K562 (cell line): ENCODE results near the gene IZUMO4. TPM values are rescaled to one million over a fixed set of nuclear protein-coding genes. Genes with fewer than 3 reads are reported as not detected.
A peak's percentile ranks its signal among the peaks of the same experiment; 100 is the strongest.

Experiments used
- ATAC-seq: fragments of 200-7000 bp; cut with Tn5 transposase; 3 replicates; pipeline ENCODE4 v1.9.1; 2020; ENCODE audit warnings: moderate library complexity
- BruUV-seq: library from RNA; stranded (reverse); fragments of 400-500 nt; replicated peaks from 2 replicates; lab custom pipeline; 2021; lab: Mats Ljungman, UMichigan
- CTCF ChIA-PET: fragments of 300-600 bp; formaldehyde crosslinking; extraction: SDS; loops from one replicate; lab custom pipeline; 2021; ENCODE audit warnings: low intra/inter-chr PET ratio; lab: Yijun Ruan, JAX
- POLR2A ChIA-PET: fragments of 300-600, 350-650 bp; sonication (Branson Sonifier 250); formaldehyde crosslinking; extraction: SDS; loops from one replicate; lab custom pipeline; 2021; ENCODE audit warnings: antibody characterized with exemption, inconsistent platforms; lab: Yijun Ruan, JAX
- DNase-seq, 4 experiments: peaks; one replicate each; pipeline versions ENCODE4 v3.0.0 to v3.0.0-alpha.2; 2011 to 2018; ENCODE audit warnings: low spot score in 3 of 4, mixed read lengths in 3 of 4; ENCODE audit errors: extremely low read depth in 1 of 4
- FAIRE-seq: peaks from 2 replicates; lab custom pipeline; 2011; peaks lifted over from hg19 to GRCh38; lab: Jason Lieb, UNC
- H2AFZ ChIP-seq: 2 replicates; pipeline ENCODE4 v1.6.0; 2011; ENCODE audit warnings: low read depth, low read length, control low read depth, inconsistent platforms
- H3K27ac ChIP-seq: fragments of 200-600 bp; 3 replicates; pipeline ENCODE4 v1.8.0; 2011; ENCODE audit warnings: low read depth, mild to moderate bottlenecking, control low read depth, inconsistent platforms, low read length, moderate library complexity, mixed read lengths; ENCODE audit errors: extremely low read depth
- H3K27me3 ChIP-seq, 2 experiments: fragments of 300-600 bp in 1 of 2; 2 replicates in 1 of 2; 3 replicates in 1 of 2; pipeline versions ENCODE4 v1.6.0 to v1.8.0; 2011; ENCODE audit warnings: inconsistent platforms in 2 of 2, low read length in 2 of 2, mild to moderate bottlenecking in 1 of 2, mixed read lengths in 1 of 2, moderate library complexity in 1 of 2; ENCODE audit not compliant: control insufficient read depth in 2 of 2, insufficient read depth in 2 of 2
- H3K36me3 ChIP-seq: fragments of 300-600 bp; 3 replicates; pipeline ENCODE4 v1.8.0; 2011; ENCODE audit warnings: mild to moderate bottlenecking, low read length, inconsistent platforms; ENCODE audit not compliant: control insufficient read depth, insufficient read depth
- H3K4me1 ChIP-seq, 2 experiments: fragments of 200-600 bp in 1 of 2; replicated peaks in 1 of 2; 2 replicates in 1 of 2; 3 replicates in 1 of 2; pipeline versions ENCODE4 v1.5.1 to v1.8.0; 2011; ENCODE audit warnings: inconsistent platforms in 2 of 2, low read length in 2 of 2, mild to moderate bottlenecking in 1 of 2, mixed read lengths in 1 of 2, moderate library complexity in 1 of 2; ENCODE audit not compliant: control insufficient read depth in 2 of 2, insufficient read depth in 2 of 2
- H3K4me2 ChIP-seq: 2 replicates; pipeline ENCODE4 v1.6.1; 2011; ENCODE audit warnings: low read length, control low read depth, inconsistent platforms, mixed read lengths; ENCODE audit not compliant: insufficient read depth
- H3K4me3 ChIP-seq: fragments of 200-600 bp; sonication (generic), shearing (Covaris generic); 2 replicates; pipeline ENCODE4 v1.5.1; 2016; ENCODE audit warnings: control low read depth, inconsistent platforms
- H3K79me2 ChIP-seq: fragments of 200-600 bp; 3 replicates; pipeline ENCODE4 v1.8.0; 2011; ENCODE audit warnings: low read length, inconsistent platforms; ENCODE audit not compliant: control insufficient read depth, insufficient read depth
- H3K9ac ChIP-seq, 2 experiments: 2 replicates each; pipeline versions ENCODE4 v1.6.0 to v1.6.1; 2011; ENCODE audit warnings: low read depth in 2 of 2, low read length in 2 of 2, control low read depth in 1 of 2, inconsistent platforms in 1 of 2, mild to moderate bottlenecking in 1 of 2, mixed read lengths in 1 of 2; ENCODE audit not compliant: insufficient read depth in 1 of 2
- H3K9me1 ChIP-seq: one replicate; pipeline ENCODE4 v1.6.0; 2011; ENCODE audit warnings: inconsistent platforms, mild to moderate bottlenecking, low read length, moderate library complexity; ENCODE audit not compliant: control insufficient read depth, insufficient read depth
- H3K9me3 ChIP-seq: replicated peaks from 2 replicates; pipeline ENCODE4 v1.5.1; 2011; ENCODE audit warnings: low read depth, low read length, inconsistent platforms; ENCODE audit not compliant: control insufficient read depth, insufficient read depth
- H4K20me1 ChIP-seq: replicated peaks from 2 replicates; pipeline ENCODE4 v1.6.1; 2011; ENCODE audit warnings: low read length, inconsistent platforms, mixed read lengths; ENCODE audit not compliant: control insufficient read depth, insufficient read depth
- ETV6 ChIP-seq, 3 experiments: fragments of 150-350 bp in 1 of 3; sonication (generic) in 1 of 3; formaldehyde crosslinking in 1 of 3; IDR thresholded peaks; 2 replicates each; pipeline versions ENCODE4 v1.6.1 to v1.8.0; 2014 to 2022; ENCODE audit warnings: borderline replicate concordance in 2 of 3, low read depth in 2 of 3, antibody characterized with exemption in 1 of 3, low read length in 1 of 3, mild to moderate bottlenecking in 1 of 3, missing genetic modification reagents in 1 of 3
- HDAC1 ChIP-seq, 2 experiments: fragments of 450-650 bp; IDR thresholded peaks; 2 replicates each; pipeline ENCODE4 v1.6.1; 2016 to 2017; ENCODE audit warnings: inconsistent platforms in 1 of 2, mild to moderate bottlenecking in 1 of 2, moderate library complexity in 1 of 2
- LEF1 ChIP-seq: fragments of 450-650 bp; IDR thresholded peaks from 2 replicates; pipeline ENCODE4 v1.6.1; 2016; ENCODE audit warnings: mild to moderate bottlenecking
- NBN ChIP-seq: fragments of 450-650 bp; IDR thresholded peaks from 2 replicates; pipeline ENCODE4 v1.6.1; 2016; ENCODE audit warnings: low read depth, mild to moderate bottlenecking
- NFYB ChIP-seq: IDR thresholded peaks from 2 replicates; pipeline ENCODE4 v1.6.1; 2011; ENCODE audit warnings: mild to moderate bottlenecking, moderate library complexity; ENCODE audit not compliant: insufficient read length; ENCODE audit errors: extremely low read depth
- RBFOX2 ChIP-seq: fragments of 200-400 bp; formaldehyde crosslinking; IDR thresholded peaks from 2 replicates; pipeline ENCODE4 v1.6.1; 2017; ENCODE audit warnings: low read depth, mild to moderate bottlenecking, low read length, moderate library complexity
- TAF7 ChIP-seq: fragments of 450-650 bp; IDR thresholded peaks from 2 replicates; pipeline ENCODE4 v1.6.1; 2016; ENCODE audit warnings: missing genetic modification characterization, missing compliant biosample characterization
- ZNF121 ChIP-seq: sonication (generic); formaldehyde crosslinking; conservative IDR thresholded peaks from 2 replicates; pipeline ENCODE4 v1.8.0; 2022; ENCODE audit warnings: missing genetic modification reagents
- ZNF584 ChIP-seq: fragments of 200-800 bp; sonication (Bioruptor generic); IDR thresholded peaks from 2 replicates; pipeline ENCODE4 v1.6.1; 2016; ENCODE audit warnings: low read depth, mild to moderate bottlenecking, missing genetic modification characterization, missing compliant biosample characterization
- ZNF778 ChIP-seq: fragments of 450-650 bp; formaldehyde crosslinking; IDR thresholded peaks from 2 replicates; pipeline ENCODE4 v1.4.0; 2020; ENCODE audit warnings: mild to moderate bottlenecking, moderate library complexity
- WGBS: fragments of 100-300 bp; shearing (Covaris generic); methylation state at CpG from one replicate; pipeline ENCODE4 v1.1.6; 2016; ENCODE audit warnings: low coverage, mixed read lengths; ENCODE audit not compliant: insufficient coverage; ENCODE audit errors: missing lambda C conversion rate; 5-methylcytosine and 5-hydroxymethylcytosine counted together
- in situ Hi-C: fragments of 300-500 bp; cut with MboI; formaldehyde crosslinking; loops from 4 replicates; pipeline ENCODE4 v1.15.0; 2018; ENCODE audit warnings: inconsistent platforms, mixed read lengths
- intact Hi-C: fragments of 100-400 bp; cut with micrococcal nuclease; formaldehyde crosslinking; loops from 2 replicates; pipeline ENCODE4 v1.14.2; 2022
- polyA plus RNA-seq, 8 experiments: library from polyadenylated mRNA; depleted of rRNA in 4 of 8; stranded (reverse) in 5 of 8; unstranded in 3 of 8; fragments of >200 nt; fragmentation: Nextera tagmentation in 2 of 8; fragmentation: Illumina TruSeq in 1 of 8; extraction: Ambion mirVana in 2 of 8; extraction: Trizol in 1 of 8; gene quantifications; 2 replicates each; pipeline versions ENCODE4 v1.2.1 to v1.2.3, GENCODE V29; 2011 to 2014; ENCODE audit warnings: inconsistent platforms in 1 of 8, missing spikeins in 1 of 8
- total RNA-seq, 7 experiments: library from RNA; depleted of rRNA in 6 of 7; stranded (reverse); fragments of >200 nt in 6 of 7; fragmentation: Illumina TruSeq in 2 of 7; extraction: Trizol in 2 of 7; gene quantifications; 2 replicates each; pipeline versions ENCODE4 v1.2.1 to v1.2.3, GENCODE V29; 2011 to 2021; ENCODE audit warnings: low replicate concordance in 1 of 7

The IZUMO4 gene
- total and polyA plus RNA-seq, 9 of the 15 experiments (the other 6 are each of a cell fraction or from before 2014, with no cell fraction given) = 0.07 to 3.9 (median 1.2) TPM

DNA sequence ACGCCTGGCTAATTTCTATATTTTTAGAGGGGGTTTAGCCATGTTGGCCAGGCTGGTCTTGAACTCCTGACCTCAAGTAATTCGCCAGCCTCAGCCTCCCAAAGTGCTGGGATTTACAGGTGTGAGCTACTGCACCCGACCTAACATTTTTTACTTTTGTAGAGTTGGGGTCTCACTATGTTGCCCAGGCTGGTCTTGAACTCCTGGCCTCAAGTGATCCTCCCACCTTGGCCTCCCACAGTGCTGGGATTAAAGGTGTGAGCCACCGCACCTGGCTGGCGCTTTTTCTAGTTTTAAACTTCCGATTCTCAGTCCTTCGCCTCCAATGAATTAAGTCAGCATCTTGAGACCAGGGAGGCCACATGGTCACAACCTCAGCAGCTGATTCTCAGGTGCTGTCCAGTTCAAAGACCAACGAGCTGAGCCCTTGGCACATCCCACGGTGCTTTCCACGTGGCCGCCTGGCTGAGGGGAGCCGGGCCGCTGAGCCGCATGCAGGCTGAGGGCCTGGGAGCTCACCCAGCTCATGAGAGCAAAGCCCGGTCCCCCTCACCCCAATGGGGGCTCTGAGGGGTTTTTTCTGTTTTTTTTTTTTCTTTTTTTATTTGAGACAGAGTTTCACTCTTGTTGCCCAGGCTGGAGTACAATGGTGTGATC, 45.6 kb downstream of the IZUMO4 start:
- CTCF ChIA-PET = no interaction called here
- BruUV-seq = no TSS peak
- no peak for FAIRE-seq
- Histone ChIP-seq H2AFZ (no peak overlapping the region), H3K9me1 (peaks cover 5% of the 10 kb centered on the region)
- 0 out of 2 replicates have a peak, but pooled peaks have one; percentile 19 for TF ChIP-seq RBFOX2
- no peak for TF ChIP-seq NFYB
- no peak for TF ChIP-seq TAF7
- TF ChIP-seq ZNF584 (CRISPR knock-in tag) = no peak
- TF ChIP-seq LEF1 = no peak
- no peak for TF ChIP-seq ETV6 (IDR thresholded peaks at IDR 0.05; ENCODE audit: borderline replicate concordance in 1 of 2, low read depth in 2 of 2, low read length in 1 of 2)
- TF ChIP-seq ETV6 (CRISPR knock-in tag; IDR thresholded peaks at IDR 0.05; ENCODE audit: borderline replicate concordance) = no peak
- TF ChIP-seq HDAC1 (IDR thresholded peaks at IDR 0.05) = no peak
- peak; percentile 65 for TF ChIP-seq ZNF121 (CRISPR knock-in tag)
- no peak for TF ChIP-seq NBN
- TF ChIP-seq ZNF778 = no peak
- TF ChIP-seq, all 486 proteins: peak for 2
- ATAC-seq (no peak), DNase-seq (no peak)
- POLR2A ChIA-PET = interaction anchor here (0.6 to 1.1 kb wide), 2 partner anchors 27 to 163 kb away, joined by 3 to 5 read pairs; no protein-coding TSS in a partner anchor
- Histone ChIP-seq H3K4me3 (no peak overlapping the region), H3K27me3 (no peaks in the 10 kb centered on the region), H3K9ac (no peak overlapping the region), H4K20me1 (peaks cover 13% of the 10 kb centered on the region), H3K4me2 (no peak overlapping the region), H3K36me3 (peaks cover 65% of the 10 kb centered on the region; the same call in 2 of the 3 replicates), H3K4me1 (peaks cover 0 to 28% of the 10 kb centered on the region in 2 experiments; a peak in 3 of 5 replicates), H3K27ac (no peak overlapping the region), H3K79me2 (peaks cover 75% of the 10 kb centered on the region), H3K9me3 (no peaks in the 10 kb centered on the region)
- 96% methylated on average over 14 of the region's 15 CpGs for WGBS
- in situ Hi-C loops (no loop called here), intact Hi-C loops (no loop called here)
